Kidney (tissue), 14 donors: Measurements from ENCODE around the gene MCM3AP. TPM values are rescaled to one million over a fixed set of nuclear protein-coding genes. Genes with fewer than 3 reads are reported as not detected.
A peak's percentile ranks its signal among the peaks of the same experiment; 100 is the strongest.
"Not testable (repeated sequence)": the region's sequence is repeated elsewhere in the genome, so short reads cannot be mapped to it uniquely, and the experiment has no call there.

Experiments
- DNase-seq, 5 donors: peaks; one replicate each; pipeline ENCODE4 v3.0.0-alpha.2; 2013 to 2020
- FAIRE-seq: peaks from 2 replicates; lab custom pipeline; 2012; peaks lifted over from hg19 to GRCh38; lab: Jason Lieb, UNC
- H3K27ac ChIP-seq, 2 donors: one replicate each; pipeline ENCODE4 v1.7.0; 2013; ENCODE audit warnings: low read depth in 2 of 2, low read length in 2 of 2, inconsistent platforms in 1 of 2
- H3K27me3 ChIP-seq: one replicate; pipeline ENCODE4 v1.7.1; 2013; ENCODE audit warnings: low read length, inconsistent platforms; ENCODE audit not compliant: control insufficient read depth, insufficient read depth
- H3K36me3 ChIP-seq, 3 donors: one replicate each; pipeline versions ENCODE4 v1.7.0 to v1.7.1; 2013; ENCODE audit warnings: low read length in 3 of 3, control low read depth in 1 of 3, inconsistent platforms in 1 of 3; ENCODE audit not compliant: insufficient read depth in 3 of 3, control insufficient read depth in 2 of 3
- H3K4me1 ChIP-seq, 3 donors: one replicate each; pipeline versions ENCODE4 v1.7.0 to v1.7.1; 2013; ENCODE audit warnings: low read length in 3 of 3, inconsistent platforms in 1 of 3, low read depth in 1 of 3; ENCODE audit not compliant: control insufficient read depth in 2 of 3, insufficient read depth in 2 of 3
- H3K4me3 ChIP-seq, 3 donors: one replicate each; pipeline versions ENCODE4 v1.7.0 to v1.8.1; 2013; ENCODE audit warnings: low read length in 3 of 3, control low read depth in 1 of 3, inconsistent platforms in 1 of 3
- H3K9ac ChIP-seq, 3 donors: one replicate each; pipeline versions ENCODE4 v1.7.0 to v1.7.1; 2013; ENCODE audit warnings: low read length in 3 of 3, control low read depth in 1 of 3, inconsistent platforms in 1 of 3
- H3K9me3 ChIP-seq, 3 donors: one replicate each; pipeline versions ENCODE4 v1.7.0 to v1.7.1; 2013; ENCODE audit warnings: low read length in 3 of 3, control low read depth in 1 of 3, inconsistent platforms in 1 of 3; ENCODE audit not compliant: control insufficient read depth in 2 of 3, insufficient read depth in 1 of 3
- CTCF ChIP-seq: IDR thresholded peaks from 3 replicates; pipeline ENCODE4 v1.5.1; 2012; ENCODE audit warnings: mild to moderate bottlenecking, moderate library complexity, borderline replicate concordance; ENCODE audit not compliant: insufficient read depth; ENCODE audit errors: extremely low read depth
- intact Hi-C: fragments of 100-400 bp; cut with DNase I; formaldehyde crosslinking; loops from one replicate; pipeline ENCODE4 v1.11.1; 2022
- polyA plus RNA-seq: library from polyadenylated mRNA; stranded (reverse); fragments of 350-450 nt; fragmentation: Illumina TruSeq; extraction: RNeasy Lipid Tissue Mini Kit (QIAGEN cat#74804); gene quantifications from one replicate; pipeline ENCODE4 v1.2.3, GENCODE V29; 2014; ENCODE audit warnings: low read depth, low replicate concordance; ENCODE audit not compliant: insufficient read depth
- total RNA-seq: library from RNA; stranded (reverse); fragmentation: NEBNext Ultra II Directional; extraction: Animal tissue kit (Norgen Biotek cat#: 25700); gene quantifications from one replicate; pipeline ENCODE4 v1.2.1, GENCODE V29; 2021
- donor health status: control.
- donor health status: control.
- donor health status: control.
- donor health status: control.
- donor health status: control.
- donor health status: DM: yes; HTN: yes; CAD: no.
- donor health status: Normal renal cell carcinoma (clear cell type).

Gene MCM3AP
- total and polyA plus RNA-seq, 2 donors from 2014 or later: 29.0 to 101 TPM

- intact Hi-C loops: no loop called here
- H3K4me1 ChIP-seq: no peaks in the 10 kb centered on the region
- H3K4me3 ChIP-seq: no peak overlapping the region
- peak in 3 of 5 donors; percentile 14 to 42 (median 28) for DNase-seq
- H3K36me3 ChIP-seq: peaks cover 0 to 8% (median 6%) of the 10 kb centered on the region in 3 donors
- no peak overlapping the region for H3K27ac ChIP-seq
- no peak for TF ChIP-seq CTCF
- no peak for FAIRE-seq
- H3K9ac ChIP-seq: no peak overlapping the region
- H3K9me3 ChIP-seq: no peaks in the 10 kb centered on the region
- no peaks in the 10 kb centered on the region for H3K27me3 ChIP-seq
These were observed 80.2 kb downstream of the MCM3AP start for GRCh38 chr21:46205166-46205565.

GRCh38 chr21:46203203-46203600 is 82.2 kb downstream of the MCM3AP start:
- no peak overlapping the region for H3K4me3 ChIP-seq
- FAIRE-seq (no peak), DNase-seq (peak in 1 of 5 donors; percentile 16)
- no peaks in the 10 kb centered on the region for H3K4me1 ChIP-seq
- no peaks in the 10 kb centered on the region for H3K27me3 ChIP-seq
- H3K27ac ChIP-seq: no peak overlapping the region
- intact Hi-C loops: no loop called here
- H3K36me3 ChIP-seq: peaks cover 5 to 19% (median 9%) of the 10 kb centered on the region in 3 donors
- no peak overlapping the region for H3K9ac ChIP-seq
- no peak for TF ChIP-seq CTCF
- H3K9me3 ChIP-seq: no peaks in the 10 kb centered on the region

GRCh38 chr21:46202592-46203202 is 82.7 kb downstream of the MCM3AP start:
- Histone ChIP-seq H3K4me1 (no peaks in the 10 kb centered on the region), H3K36me3 (peaks cover 5 to 19% (median 7%) of the 10 kb centered on the region in 3 donors), H3K27me3 (no peaks in the 10 kb centered on the region), H3K9ac (no peak overlapping the region), H3K9me3 (no peaks in the 10 kb centered on the region), H3K4me3 (no peak overlapping the region), H3K27ac (no peak overlapping the region)
- no peak for FAIRE-seq
- intact Hi-C loops: no loop called here
- no peak for TF ChIP-seq CTCF
- DNase-seq: peak in 1 of 5 donors; percentile 15

- peaks cover 5 to 24% (median 7%) of the 10 kb centered on the region in 3 donors for H3K36me3 ChIP-seq
- H3K27ac ChIP-seq, FAIRE-seq, H3K4me3 ChIP-seq, H3K4me1 ChIP-seq, H3K9ac ChIP-seq, intact Hi-C loops, H3K9me3 ChIP-seq, H3K27me3 ChIP-seq: not testable (repeated sequence)
- DNase-seq: peak in 1 of 5 donors; percentile 1
These were observed 84.3 kb downstream of the MCM3AP start for GRCh38 chr21:46200877-46201803.
